Lower lobe of right lung (tissue), 2 donors: ENCODE results near the gene ERVMER34-1. TPM values are rescaled to one million over a fixed set of nuclear protein-coding genes. Genes with fewer than 3 reads are reported as not detected.

ENCODE experiments used
- ATAC-seq, 2 donors: fragments of 200-7000 bp; cut with Tn5 transposase; one replicate each; pipeline ENCODE4 v1.9.1; 2020 to 2022; ENCODE audit warnings: mild to moderate bottlenecking in 2 of 2, moderate library complexity in 2 of 2
- DNase-seq: peaks from one replicate; pipeline ENCODE4 v3.0.0-alpha.2; 2020
- H3K27ac ChIP-seq: fragments of 200-600 bp; one replicate; pipeline ENCODE4 v1.8.0; 2022
- H3K27me3 ChIP-seq: fragments of 200-600 bp; one replicate; pipeline ENCODE4 v1.8.0; 2022; ENCODE audit warnings: low read depth
- H3K36me3 ChIP-seq: fragments of 200-600 bp; one replicate; pipeline ENCODE4 v1.8.0; 2022; ENCODE audit warnings: mild to moderate bottlenecking
- H3K4me1 ChIP-seq: fragments of 200-600 bp; one replicate; pipeline ENCODE4 v1.8.0; 2022
- H3K4me3 ChIP-seq: fragments of 200-600 bp; one replicate; pipeline ENCODE4 v1.8.0; 2022; ENCODE audit warnings: mild to moderate bottlenecking
- H3K9me3 ChIP-seq: fragments of 200-600 bp; one replicate; pipeline ENCODE4 v1.8.0; 2022
- CTCF ChIP-seq: fragments of 200-600 bp; IDR thresholded peaks from one replicate; pipeline ENCODE4 v1.8.0; 2022; ENCODE audit warnings: antibody characterized with exemption, mild to moderate bottlenecking
- intact Hi-C: fragments of 100-400 bp; cut with DNase I; formaldehyde crosslinking; loops from one replicate; pipeline ENCODE4 v1.11.0; 2022
- total RNA-seq: library from RNA; stranded (reverse); fragmentation: NEBNext Ultra II Directional; extraction: Animal tissue kit (Norgen Biotek cat#: 25700); gene quantifications from one replicate; pipeline ENCODE4 v1.2.1, GENCODE V29; 2021
- donor health status: DM: no; HTN: yes; CAD: no; lungs with severe emphysema.

Gene ERVMER34-1
- total RNA-seq, 1 donor from 2014 or later: 1.5 TPM

DNA sequence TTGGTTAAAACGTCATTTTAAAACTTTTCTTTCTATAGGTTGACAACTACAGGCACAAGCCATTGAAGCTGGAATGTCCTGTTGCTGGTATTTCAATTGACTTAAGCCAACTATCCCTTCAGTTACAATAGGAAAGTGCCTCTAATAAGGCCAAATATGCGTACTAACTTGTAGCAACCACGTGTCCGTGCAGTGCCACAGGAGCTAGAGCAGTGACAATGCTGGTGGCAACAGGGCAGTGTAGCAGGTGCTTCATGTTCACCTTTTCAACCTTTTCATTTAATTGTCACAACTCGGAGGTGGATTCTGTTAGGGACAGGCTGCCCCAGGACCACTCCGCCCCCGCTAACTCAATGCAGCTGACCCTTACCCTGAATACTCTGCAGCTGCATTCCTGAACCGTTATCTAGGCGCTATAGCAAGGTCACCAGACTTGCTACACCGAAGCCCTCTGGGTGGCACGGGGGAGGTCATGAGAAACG is 37.7 kb downstream of the ERVMER34-1 start:
- H3K4me3 ChIP-seq: peak overlapping the region; percentile 85
- no peaks in the 10 kb centered on the region for H3K27me3 ChIP-seq
- TF ChIP-seq CTCF: no peak
- ATAC-seq (no peak), DNase-seq (no peak)
- H3K4me1 ChIP-seq: peaks cover 25% of the 10 kb centered on the region
- intact Hi-C loops: no loop called here
- H3K27ac ChIP-seq: no peak overlapping the region
- no peaks in the 10 kb centered on the region for H3K9me3 ChIP-seq
- peaks cover 16% of the 10 kb centered on the region for H3K36me3 ChIP-seq

GRCh38 chr4:52712251-52713130 is 38.7 kb downstream of the ERVMER34-1 start:
- intact Hi-C loops: no loop called here
- Histone ChIP-seq H3K4me1 (peaks cover 25% of the 10 kb centered on the region), H3K27me3 (no peaks in the 10 kb centered on the region), H3K4me3 (peak overlapping the region; percentile 85), H3K27ac (peak overlapping the region; percentile 95), H3K36me3 (peaks cover 16% of the 10 kb centered on the region), H3K9me3 (no peaks in the 10 kb centered on the region)
- DNase-seq (peak; percentile 98), ATAC-seq (peak; percentile 99)
- TF ChIP-seq CTCF: no peak

DNA sequence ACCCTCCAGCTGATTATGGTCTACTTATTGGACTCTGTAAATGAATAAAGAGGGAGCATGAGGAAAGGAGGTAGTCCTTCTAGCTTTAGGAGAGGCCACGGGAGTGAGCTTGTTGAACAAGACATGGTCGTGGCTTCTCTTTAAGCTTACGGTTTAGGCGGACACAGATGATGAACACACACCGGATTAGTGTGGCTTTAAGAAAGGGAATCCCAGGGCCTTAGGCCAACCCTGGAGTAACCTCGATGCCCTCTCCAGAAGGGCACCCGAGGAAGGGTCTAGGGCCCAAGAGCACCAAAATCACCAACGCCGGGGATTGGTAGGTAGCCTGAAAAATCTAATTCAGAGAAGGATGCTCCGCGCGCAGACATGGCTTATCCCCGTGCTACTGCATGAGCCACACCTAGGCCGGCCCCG is 39.4 kb downstream of the ERVMER34-1 start:
- no peak for DNase-seq
- H3K4me3 ChIP-seq: peak overlapping the region; percentile 85
- peaks cover 25% of the 10 kb centered on the region for H3K4me1 ChIP-seq
- peaks cover 14% of the 10 kb centered on the region for H3K36me3 ChIP-seq
- no peak for TF ChIP-seq CTCF
- H3K27me3 ChIP-seq: no peaks in the 10 kb centered on the region
- no peaks in the 10 kb centered on the region for H3K9me3 ChIP-seq
- peak overlapping the region; percentile 95 for H3K27ac ChIP-seq
- intact Hi-C loops: no loop called here
- ATAC-seq: no peak

DNA sequence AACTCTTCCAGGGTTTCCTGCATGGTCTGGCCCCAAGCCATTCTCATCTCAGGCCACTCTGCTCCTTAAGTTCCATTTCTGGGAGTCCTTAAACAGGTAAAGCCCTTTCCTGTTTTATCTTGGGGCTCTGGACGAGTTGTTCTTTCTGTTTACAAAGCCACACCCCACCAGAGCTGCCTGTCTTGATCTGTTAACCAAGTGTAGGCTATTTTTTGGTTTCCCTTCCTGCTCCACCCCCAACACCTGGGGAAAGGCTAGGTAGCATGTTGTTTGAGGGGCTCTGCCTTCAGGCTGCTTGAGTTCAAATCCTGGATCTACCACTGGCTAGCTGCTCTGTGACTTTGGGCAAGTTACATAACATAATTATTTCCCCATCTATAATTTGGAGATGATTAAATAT is 40.0 kb downstream of the ERVMER34-1 start:
- no peak for TF ChIP-seq CTCF
- H3K27me3 ChIP-seq: no peaks in the 10 kb centered on the region
- intact Hi-C loops: no loop called here
- peaks cover 8% of the 10 kb centered on the region for H3K36me3 ChIP-seq
- no peaks in the 10 kb centered on the region for H3K9me3 ChIP-seq
- no peak overlapping the region for H3K4me3 ChIP-seq
- H3K4me1 ChIP-seq: peaks cover 25% of the 10 kb centered on the region
- DNase-seq (no peak), ATAC-seq (no peak)
- no peak overlapping the region for H3K27ac ChIP-seq

DNA sequence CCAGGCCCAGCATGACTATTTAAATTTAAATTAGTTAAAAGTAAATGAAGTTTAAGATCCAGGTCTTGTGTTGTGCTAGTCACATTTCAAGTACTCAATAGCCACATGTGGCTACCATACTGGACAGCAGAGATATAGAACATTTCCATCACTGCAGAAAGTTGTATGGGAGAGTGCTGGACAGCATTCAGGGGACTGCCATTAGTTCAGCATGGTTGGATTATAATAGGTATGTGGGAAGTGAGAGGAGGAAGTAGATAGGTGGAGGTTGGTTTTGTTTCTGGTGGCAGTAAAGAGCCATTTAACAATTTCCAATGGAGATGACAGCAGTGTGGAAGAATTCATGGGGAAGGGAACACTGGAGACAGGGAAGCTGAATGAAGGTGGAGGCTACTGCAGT is 42.1 kb downstream of the ERVMER34-1 start:
- intact Hi-C loops: no loop called here
- Histone ChIP-seq H3K36me3 (no peaks in the 10 kb centered on the region), H3K27ac (no peak overlapping the region), H3K9me3 (no peaks in the 10 kb centered on the region), H3K4me3 (no peak overlapping the region), H3K27me3 (no peaks in the 10 kb centered on the region), H3K4me1 (peaks cover 13% of the 10 kb centered on the region)
- ATAC-seq (no peak), DNase-seq (no peak)
- TF ChIP-seq CTCF: no peak
